ENCODE results near the gene DOCK11.

DOCK11 gene

DNA sequence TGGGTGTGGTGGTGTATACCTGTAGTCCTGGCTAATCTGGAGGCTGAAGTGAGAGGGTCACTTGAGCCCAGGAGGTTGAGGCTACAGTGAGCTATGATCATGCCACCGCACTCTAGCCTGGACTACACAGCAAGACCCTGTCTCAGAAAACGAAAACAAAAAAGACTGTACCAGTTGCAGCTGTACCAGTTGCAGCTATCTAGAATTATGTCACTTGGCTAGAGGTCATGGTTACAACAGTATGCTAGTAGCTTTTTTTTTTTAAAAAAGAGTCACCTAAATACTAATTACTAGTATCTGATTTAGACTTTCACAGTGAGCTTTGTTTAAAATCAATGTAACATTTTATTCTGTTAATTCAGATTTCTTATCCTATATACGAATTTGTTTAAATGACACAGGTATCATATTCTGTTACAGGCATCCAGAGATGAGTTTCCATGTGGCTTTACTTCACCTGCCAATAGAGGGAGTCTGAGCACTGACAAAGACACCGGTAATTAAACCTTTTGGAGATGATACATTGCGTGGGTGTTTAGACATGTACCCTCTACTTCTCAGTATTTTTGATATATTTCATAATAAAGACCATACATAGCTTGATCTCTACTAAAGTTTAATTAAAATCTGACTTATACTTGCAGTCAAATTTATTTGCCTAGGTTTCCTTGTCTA lies 131.6 kb downstream of the DOCK11 start:
- H3K4me3 ChIP-seq (ENCODE audit: extremely low read depth, insufficient read depth, low read length, poor library complexity, severe bottlenecking) = no peak overlapping the region
- peaks cover 3% of the 10 kb centered on the region for H3K36me3 ChIP-seq (ENCODE audit: control insufficient read depth, insufficient read depth, low read length)
- no CpG with 5 or more reads among the region's 5 CpGs for WGBS, 2 experiments (ENCODE audit: insufficient coverage in 2 of 2)
- no peaks in the 10 kb centered on the region for H3K9me3 ChIP-seq (ENCODE audit: control insufficient read depth, low read length)
- no peak overlapping the region for H3K27ac ChIP-seq (ENCODE audit: low read depth, low read length, severe bottlenecking)
- no peaks in the 10 kb centered on the region for H3K4me1 ChIP-seq (ENCODE audit: control insufficient read depth, insufficient read depth, low read length, poor library complexity, severe bottlenecking)

- Histone ChIP-seq H3K36me3 (ENCODE audit: control insufficient read depth, insufficient read depth, low read length) (peaks cover 3% of the 10 kb centered on the region), H3K4me3 (ENCODE audit: extremely low read depth, insufficient read depth, low read length, poor library complexity, severe bottlenecking) (no peak overlapping the region), H3K9me3 (ENCODE audit: control insufficient read depth, low read length) (no peaks in the 10 kb centered on the region), H3K27ac (ENCODE audit: low read depth, low read length, severe bottlenecking) (no peak overlapping the region), H3K4me1 (ENCODE audit: control insufficient read depth, insufficient read depth, low read length, poor library complexity, severe bottlenecking) (no peaks in the 10 kb centered on the region)
- WGBS, 2 experiments (ENCODE audit: insufficient coverage in 2 of 2) = 100% methylated on average over 1 to 2 of the region's 7 CpGs
Measured at GRCh38 chrX:118630848-118631247, 135.2 kb downstream of the DOCK11 start.

- H3K36me3 ChIP-seq (ENCODE audit: control insufficient read depth, insufficient read depth, low read length) = peaks cover 3% of the 10 kb centered on the region
Measured at GRCh38 chrX:118631586-118631985, 136.0 kb downstream of the DOCK11 start.

DNA sequence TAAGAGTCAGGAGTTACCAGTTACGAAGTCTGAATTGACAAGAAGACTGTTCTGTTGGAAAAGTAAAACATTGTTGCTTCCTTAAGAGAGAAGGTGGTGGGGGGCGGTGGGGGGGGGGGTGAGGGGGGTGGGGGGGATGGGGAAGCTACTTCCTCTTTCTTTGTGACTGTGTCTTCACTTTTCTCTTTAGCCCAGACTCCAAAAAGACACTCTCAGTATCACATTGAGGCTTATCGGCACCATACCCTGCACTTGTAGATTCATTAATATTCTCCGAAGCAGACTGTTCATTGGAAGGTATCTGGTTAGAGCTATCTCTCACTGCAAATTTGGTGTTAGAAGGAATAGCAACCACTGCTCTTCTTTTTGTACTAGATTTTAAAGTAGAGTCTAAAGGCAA lies 137.2 kb downstream of the DOCK11 start:
- no peaks in the 10 kb centered on the region for H3K4me1 ChIP-seq (ENCODE audit: control insufficient read depth, insufficient read depth, low read length, poor library complexity, severe bottlenecking)
- H3K9me3 ChIP-seq (ENCODE audit: control insufficient read depth, low read length) = no peaks in the 10 kb centered on the region
- H3K4me3 ChIP-seq (ENCODE audit: extremely low read depth, insufficient read depth, low read length, poor library complexity, severe bottlenecking) = no peak overlapping the region
- H3K27ac ChIP-seq (ENCODE audit: low read depth, low read length, severe bottlenecking) = no peak overlapping the region
- no CpG with 5 or more reads among the region's 4 CpGs for WGBS, 2 experiments (ENCODE audit: insufficient coverage in 2 of 2)
- H3K36me3 ChIP-seq (ENCODE audit: control insufficient read depth, insufficient read depth, low read length) = peaks cover 3% of the 10 kb centered on the region

More at GRCh38 chrX:118631586-118631985, 136.0 kb downstream of the DOCK11 start:
- no CpG with 5 or more reads among the region's 1 CpG for WGBS, 2 experiments (ENCODE audit: insufficient coverage in 2 of 2)
- no peaks in the 10 kb centered on the region for H3K4me1 ChIP-seq (ENCODE audit: control insufficient read depth, insufficient read depth, low read length, poor library complexity, severe bottlenecking)
- no peak overlapping the region for H3K27ac ChIP-seq (ENCODE audit: low read depth, low read length, severe bottlenecking)
- no peak overlapping the region for H3K4me3 ChIP-seq (ENCODE audit: extremely low read depth, insufficient read depth, low read length, poor library complexity, severe bottlenecking)
- no peaks in the 10 kb centered on the region for H3K9me3 ChIP-seq (ENCODE audit: control insufficient read depth, low read length)

- WGBS, 2 experiments (ENCODE audit: insufficient coverage in 2 of 2) = 82 to 96% methylated on average over 3 to 4 of the region's 6 CpGs
- H3K4me3 ChIP-seq (ENCODE audit: extremely low read depth, insufficient read depth, low read length, poor library complexity, severe bottlenecking) = no peak overlapping the region
Measured at GRCh38 chrX:118633530-118633929, 137.9 kb downstream of the DOCK11 start.

GRCh38 chrX:118634336-118634735 lies 138.7 kb downstream of the DOCK11 start:
- 98 to 100% methylated on average over 1 to 10 of the region's 18 CpGs for WGBS, 2 experiments (ENCODE audit: insufficient coverage in 2 of 2)
- Histone ChIP-seq H3K9me3 (ENCODE audit: control insufficient read depth, low read length) (no peaks in the 10 kb centered on the region), H3K36me3 (ENCODE audit: control insufficient read depth, insufficient read depth, low read length) (no peaks in the 10 kb centered on the region), H3K4me3 (ENCODE audit: extremely low read depth, insufficient read depth, low read length, poor library complexity, severe bottlenecking) (no peak overlapping the region), H3K27ac (ENCODE audit: low read depth, low read length, severe bottlenecking) (no peak overlapping the region), H3K4me1 (ENCODE audit: control insufficient read depth, insufficient read depth, low read length, poor library complexity, severe bottlenecking) (no peaks in the 10 kb centered on the region)

More at GRCh38 chrX:118633530-118633929, 137.9 kb downstream of the DOCK11 start:
- peaks cover 3% of the 10 kb centered on the region for H3K36me3 ChIP-seq (ENCODE audit: control insufficient read depth, insufficient read depth, low read length)
- no peaks in the 10 kb centered on the region for H3K9me3 ChIP-seq (ENCODE audit: control insufficient read depth, low read length)
- no peaks in the 10 kb centered on the region for H3K4me1 ChIP-seq (ENCODE audit: control insufficient read depth, insufficient read depth, low read length, poor library complexity, severe bottlenecking)
- no peak overlapping the region for H3K27ac ChIP-seq (ENCODE audit: low read depth, low read length, severe bottlenecking)

GRCh38 chrX:118637997-118638396 lies 142.4 kb downstream of the DOCK11 start:
- Histone ChIP-seq H3K4me1 (ENCODE audit: control insufficient read depth, insufficient read depth, low read length, poor library complexity, severe bottlenecking) (no peaks in the 10 kb centered on the region), H3K9me3 (ENCODE audit: control insufficient read depth, low read length) (no peaks in the 10 kb centered on the region), H3K36me3 (ENCODE audit: control insufficient read depth, insufficient read depth, low read length) (no peaks in the 10 kb centered on the region), H3K27ac (ENCODE audit: low read depth, low read length, severe bottlenecking) (no peak overlapping the region), H3K4me3 (ENCODE audit: extremely low read depth, insufficient read depth, low read length, poor library complexity, severe bottlenecking) (no peak overlapping the region)
- no CpG with 5 or more reads among the region's 2 CpGs for WGBS, 2 experiments (ENCODE audit: insufficient coverage in 2 of 2)

GRCh38 chrX:118644378-118644777 lies 148.8 kb downstream of the DOCK11 start:
- Histone ChIP-seq H3K9me3 (ENCODE audit: control insufficient read depth, low read length) (no peaks in the 10 kb centered on the region), H3K4me3 (ENCODE audit: extremely low read depth, insufficient read depth, low read length, poor library complexity, severe bottlenecking) (no peak overlapping the region), H3K27ac (ENCODE audit: low read depth, low read length, severe bottlenecking) (no peak overlapping the region), H3K36me3 (ENCODE audit: control insufficient read depth, insufficient read depth, low read length) (no peaks in the 10 kb centered on the region), H3K4me1 (ENCODE audit: control insufficient read depth, insufficient read depth, low read length, poor library complexity, severe bottlenecking) (no peaks in the 10 kb centered on the region)
- WGBS, 2 experiments (ENCODE audit: insufficient coverage in 2 of 2) = 100% methylated on average over 1 of the region's 1 CpG; no CpG with 5 or more reads in 1 of the 2 experiments

- no CpG with 5 or more reads among the region's 3 CpGs for WGBS, 2 experiments (ENCODE audit: insufficient coverage in 2 of 2)
- Histone ChIP-seq H3K27ac (ENCODE audit: low read depth, low read length, severe bottlenecking) (no peak overlapping the region), H3K9me3 (ENCODE audit: control insufficient read depth, low read length) (no peaks in the 10 kb centered on the region), H3K4me1 (ENCODE audit: control insufficient read depth, insufficient read depth, low read length, poor library complexity, severe bottlenecking) (no peaks in the 10 kb centered on the region), H3K4me3 (ENCODE audit: extremely low read depth, insufficient read depth, low read length, poor library complexity, severe bottlenecking) (no peak overlapping the region), H3K36me3 (ENCODE audit: control insufficient read depth, insufficient read depth, low read length) (no peaks in the 10 kb centered on the region)
Measured at GRCh38 chrX:118652717-118653116, 157.1 kb downstream of the DOCK11 start.

DNA sequence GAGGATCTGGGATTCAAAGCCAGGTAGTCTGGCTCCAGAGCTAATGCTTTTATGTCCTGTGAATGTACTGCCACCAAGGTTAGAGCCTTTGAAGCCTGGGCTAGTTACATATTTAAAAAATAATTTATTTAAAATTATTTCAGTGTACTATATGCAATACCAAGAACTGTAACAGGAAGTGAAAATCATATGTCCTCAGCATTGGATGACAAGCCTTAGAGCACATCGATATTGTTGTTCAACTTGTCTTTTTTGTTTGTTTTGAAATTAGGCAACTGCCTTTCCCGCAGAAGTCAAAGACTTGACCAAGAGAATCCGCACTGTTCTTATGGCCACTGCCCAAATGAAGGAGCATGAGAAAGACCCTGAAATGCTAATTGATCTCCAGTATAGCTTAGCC lies 158.7 kb downstream of the DOCK11 start:
- Histone ChIP-seq H3K4me3 (ENCODE audit: extremely low read depth, insufficient read depth, low read length, poor library complexity, severe bottlenecking) (no peak overlapping the region), H3K4me1 (ENCODE audit: control insufficient read depth, insufficient read depth, low read length, poor library complexity, severe bottlenecking) (no peaks in the 10 kb centered on the region), H3K27ac (ENCODE audit: low read depth, low read length, severe bottlenecking) (no peak overlapping the region), H3K9me3 (ENCODE audit: control insufficient read depth, low read length) (no peaks in the 10 kb centered on the region), H3K36me3 (ENCODE audit: control insufficient read depth, insufficient read depth, low read length) (no peaks in the 10 kb centered on the region)
- WGBS, 2 experiments (ENCODE audit: insufficient coverage in 2 of 2) = 89% methylated on average over 3 of the region's 3 CpGs; no CpG with 5 or more reads in 1 of the 2 experiments

GRCh38 chrX:118655561-118656246 lies 160.1 kb downstream of the DOCK11 start:
- no peaks in the 10 kb centered on the region for H3K4me1 ChIP-seq (ENCODE audit: control insufficient read depth, insufficient read depth, low read length, poor library complexity, severe bottlenecking)
- 100% methylated on average over 1 of the region's 4 CpGs; no CpG with 5 or more reads in 1 of the 2 experiments for WGBS, 2 experiments (ENCODE audit: insufficient coverage in 2 of 2)
- no peak overlapping the region for H3K4me3 ChIP-seq (ENCODE audit: extremely low read depth, insufficient read depth, low read length, poor library complexity, severe bottlenecking)
- H3K27ac ChIP-seq (ENCODE audit: low read depth, low read length, severe bottlenecking) = no peak overlapping the region
- H3K9me3 ChIP-seq (ENCODE audit: control insufficient read depth, low read length) = no peaks in the 10 kb centered on the region
- no peaks in the 10 kb centered on the region for H3K36me3 ChIP-seq (ENCODE audit: control insufficient read depth, insufficient read depth, low read length)

Data from mesodermal cell (in vitro differentiated cells).